IMR-90 (cell line): ENCODE data around the gene COX4I1. TPM values are rescaled to one million over a fixed set of nuclear protein-coding genes. Genes with fewer than 3 reads are reported as not detected.

Source experiments
- ATAC-seq: fragments of 200-7000 bp; cut with Tn5 transposase; 2 replicates; pipeline ENCODE4 v1.9.1; 2020; ENCODE audit warnings: low read depth, mild to moderate bottlenecking, moderate library complexity
- BruUV-seq: library from RNA; stranded (reverse); fragments of 400-500 nt; replicated peaks from 2 replicates; lab custom pipeline; 2021; lab: Mats Ljungman, UMichigan
- CTCF ChIA-PET: fragments of 300-600 bp; formaldehyde crosslinking; extraction: SDS; loops from one replicate; lab custom pipeline; 2021; ENCODE audit warnings: antibody characterized with exemption; lab: Yijun Ruan, JAX
- POLR2A ChIA-PET: fragments of 300-600 bp; sonication (Branson Sonifier 250); formaldehyde crosslinking; loops from one replicate; lab custom pipeline; 2022; ENCODE audit warnings: antibody characterized with exemption; ENCODE audit not compliant: unreplicated experiment; lab: Charles Lee
- DNase-seq: peaks from one replicate; pipeline ENCODE4 v3.0.0; 2013
- H2AFZ ChIP-seq: replicated peaks from 2 replicates; pipeline ENCODE3; 2013; ENCODE audit warnings: low read length, mild to moderate bottlenecking; ENCODE audit not compliant: poor library complexity
- H2AK5ac ChIP-seq: 2 replicates; pipeline ENCODE4 v1.6.1; 2013; ENCODE audit warnings: low read depth, low read length, inconsistent platforms
- H2AK9ac ChIP-seq: replicated peaks from 2 replicates; pipeline ENCODE3; 2013; ENCODE audit warnings: mild to moderate bottlenecking, low read depth, low read length, moderate library complexity; ENCODE audit not compliant: poor library complexity
- H2BK120ac ChIP-seq: 2 replicates; pipeline ENCODE4 v1.6.1; 2013; ENCODE audit warnings: low read depth, low read length, inconsistent platforms
- H2BK15ac ChIP-seq: 3 replicates; pipeline ENCODE4 v1.6.1; 2013; ENCODE audit warnings: low read depth, low read length, inconsistent platforms
- H2BK20ac ChIP-seq: 2 replicates; pipeline ENCODE4 v1.6.1; 2013; ENCODE audit warnings: low read depth, mild to moderate bottlenecking, inconsistent platforms, low read length, moderate library complexity
- H2BK5ac ChIP-seq: 2 replicates; pipeline ENCODE4 v1.6.1; 2013; ENCODE audit warnings: mild to moderate bottlenecking, low read depth, low read length, inconsistent platforms; ENCODE audit not compliant: poor library complexity, severe bottlenecking
- H3K14ac ChIP-seq: replicated peaks from 2 replicates; pipeline ENCODE4 v1.6.1; 2013; ENCODE audit warnings: low read depth, low read length, inconsistent platforms
- H3K18ac ChIP-seq: 2 replicates; pipeline ENCODE4 v1.6.1; 2013; ENCODE audit warnings: low read depth, low read length, control low read depth
- H3K23ac ChIP-seq: 2 replicates; pipeline ENCODE4 v1.6.1; 2013; ENCODE audit warnings: low read depth, low read length, inconsistent platforms
- H3K27ac ChIP-seq: 2 replicates; pipeline ENCODE4 v1.5.1; 2013; ENCODE audit warnings: mild to moderate bottlenecking, control low read depth, low read length; ENCODE audit not compliant: insufficient read depth
- H3K27me3 ChIP-seq: 2 replicates; pipeline ENCODE4 v1.6.1; 2013; ENCODE audit warnings: low read length; ENCODE audit not compliant: control insufficient read depth, insufficient read depth
- H3K36me3 ChIP-seq: 2 replicates; pipeline ENCODE4 v1.6.1; 2013; ENCODE audit warnings: low read length, mixed read lengths; ENCODE audit not compliant: control insufficient read depth, insufficient read depth
- H3K4ac ChIP-seq: 2 replicates; pipeline ENCODE4 v1.6.1; 2013; ENCODE audit warnings: low read depth, low read length, inconsistent platforms
- H3K4me1 ChIP-seq: 2 replicates; pipeline ENCODE4 v1.6.1; 2013; ENCODE audit warnings: low read length, mixed read lengths; ENCODE audit not compliant: control insufficient read depth, insufficient read depth
- H3K4me2 ChIP-seq: 2 replicates; pipeline ENCODE4 v1.6.1; 2013; ENCODE audit warnings: low read depth, mild to moderate bottlenecking, control low read depth, low read length, moderate library complexity
- H3K4me3 ChIP-seq: 2 replicates; pipeline ENCODE4 v1.5.1; 2013; ENCODE audit warnings: low read depth, mild to moderate bottlenecking, control low read depth, low read length, moderate library complexity; ENCODE audit not compliant: insufficient read depth
- H3K56ac ChIP-seq: 2 replicates; pipeline ENCODE4 v1.6.1; 2013; ENCODE audit warnings: low read length, inconsistent platforms; ENCODE audit not compliant: insufficient read depth; ENCODE audit errors: extremely low read depth
- H3K79me1 ChIP-seq, 2 experiments: 2 replicates each; pipeline ENCODE4 v1.6.1; 2013; ENCODE audit warnings: low read length in 2 of 2, inconsistent platforms in 1 of 2, low read depth in 1 of 2
- H3K9ac ChIP-seq: 2 replicates; pipeline ENCODE4 v1.6.1; 2013; ENCODE audit warnings: low read depth, low read length, control low read depth
- H3K9me1 ChIP-seq: 2 replicates; pipeline ENCODE4 v1.6.1; 2013; ENCODE audit warnings: low read length, inconsistent platforms; ENCODE audit not compliant: insufficient read depth
- H3K9me3 ChIP-seq: 2 replicates; pipeline ENCODE4 v1.6.1; 2013; ENCODE audit warnings: low read length; ENCODE audit not compliant: control insufficient read depth, insufficient read depth
- H4K20me1 ChIP-seq: 2 replicates; pipeline ENCODE4 v1.6.1; 2013; ENCODE audit warnings: low read length, inconsistent platforms; ENCODE audit not compliant: insufficient read depth
- H4K5ac ChIP-seq: 2 replicates; pipeline ENCODE4 v1.6.1; 2013; ENCODE audit warnings: mild to moderate bottlenecking, low read depth, low read length, control low read depth
- H4K8ac ChIP-seq, 2 experiments: 2 replicates each; pipeline ENCODE4 v1.6.1; 2013; ENCODE audit warnings: low read depth in 2 of 2, low read length in 2 of 2, control low read depth in 1 of 2, inconsistent platforms in 1 of 2
- H4K91ac ChIP-seq: 2 replicates; pipeline ENCODE4 v1.6.1; 2013; ENCODE audit warnings: low read depth, low read length, inconsistent platforms; ENCODE audit not compliant: insufficient read depth
- BHLHE40 ChIP-seq: fragments of 150-350 bp; IDR thresholded peaks from 2 replicates; pipeline ENCODE4 v1.6.1; 2016; ENCODE audit warnings: mild to moderate bottlenecking, low read depth, low read length
- CEBPB ChIP-seq: IDR thresholded peaks from 2 replicates; pipeline ENCODE4 v1.6.1; 2012; ENCODE audit warnings: low read depth, low read length, improper control_type of control experiment
- CHD1 ChIP-seq: IDR thresholded peaks from 2 replicates; pipeline ENCODE4 v1.6.1; 2012; ENCODE audit warnings: low read depth, low read length, improper control_type of control experiment
- CTCF ChIP-seq: conservative IDR thresholded peaks from 2 replicates; pipeline ENCODE4 v1.5.1; 2012; ENCODE audit warnings: mild to moderate bottlenecking, low read depth, low read length, improper control_type of control experiment
- FOS ChIP-seq: fragments of 150-350 bp; IDR thresholded peaks from 2 replicates; pipeline ENCODE4 v1.6.1; 2016; ENCODE audit warnings: low read depth, low read length
- MAFK ChIP-seq: IDR thresholded peaks from 2 replicates; pipeline ENCODE4 v1.6.1; 2012; ENCODE audit warnings: low read depth, low read length, improper control_type of control experiment
- MAZ ChIP-seq: IDR thresholded peaks from 2 replicates; pipeline ENCODE4 v1.6.1; 2012; ENCODE audit warnings: low read depth, mild to moderate bottlenecking, low read length, improper control_type of control experiment, moderate library complexity, borderline replicate concordance
- MXI1 ChIP-seq: IDR thresholded peaks from 2 replicates; pipeline ENCODE4 v1.6.1; 2012; ENCODE audit warnings: low read depth, mild to moderate bottlenecking, low read length, moderate library complexity, borderline replicate concordance
- NFE2L2 ChIP-seq: fragments of 150-350 bp; IDR thresholded peaks from 2 replicates; pipeline ENCODE4 v1.6.1; 2016; ENCODE audit warnings: low read depth, mild to moderate bottlenecking, low read length
- POLR2A ChIP-seq: IDR thresholded peaks from 2 replicates; pipeline ENCODE4 v1.6.1; 2012; ENCODE audit warnings: mild to moderate bottlenecking, low read depth, low read length
- RAD21 ChIP-seq: IDR thresholded peaks from 2 replicates; pipeline ENCODE4 v1.6.1; 2012; ENCODE audit warnings: low read length, improper control_type of control experiment
- RCOR1 ChIP-seq: IDR thresholded peaks from 2 replicates; pipeline ENCODE4 v1.6.1; 2012; ENCODE audit warnings: mild to moderate bottlenecking, low read length, improper control_type of control experiment; ENCODE audit not compliant: insufficient replicate concordance
- RFX5 ChIP-seq: IDR thresholded peaks from 2 replicates; pipeline ENCODE4 v1.8.0; 2012; ENCODE audit warnings: low read depth, mild to moderate bottlenecking, low read length, moderate library complexity
- SMC3 ChIP-seq: fragments of 150-350 bp; IDR thresholded peaks from 2 replicates; pipeline ENCODE4 v1.6.1; 2016; ENCODE audit warnings: low read depth, mild to moderate bottlenecking, antibody characterized with exemption, low read length, moderate library complexity
- USF2 ChIP-seq: fragments of 150-350 bp; IDR thresholded peaks from 2 replicates; pipeline ENCODE4 v1.6.1; 2017; ENCODE audit warnings: mild to moderate bottlenecking, antibody characterized with exemption, low read length, low read depth
- WGBS, 2 experiments: methylation state at CpG; one replicate each; pipeline versions ENCODE4 v1.1.5 to v1.1.7; 2013; ENCODE audit warnings: missing lambda C conversion rate in 2 of 2; ENCODE audit not compliant: insufficient read length in 1 of 2; ENCODE audit errors: extremely low coverage in 2 of 2; 5-methylcytosine and 5-hydroxymethylcytosine counted together
- dilution Hi-C: fragments of 300-500 bp; cut with HindIII; formaldehyde crosslinking; loops from one replicate; pipeline ENCODE4 v1.14.3; 2018; ENCODE audit warnings: low sequenced_read_pairs; ENCODE audit not compliant: unreplicated experiment
- in situ Hi-C: fragments of 300-500 bp; cut with MboI; formaldehyde crosslinking; loops from 3 replicates; pipeline ENCODE4 v1.14.3; 2019; ENCODE audit warnings: low sequenced_read_pairs, inconsistent platforms, mixed read lengths
- intact Hi-C: fragments of 100-400 bp; cut with micrococcal nuclease; formaldehyde crosslinking; loops from 2 replicates; pipeline ENCODE4 v1.10.0; 2022
- polyA plus RNA-seq, 3 experiments: library from polyadenylated mRNA; depleted of rRNA; stranded (reverse); fragments of >200 nt; gene quantifications; 2 replicates each; pipeline ENCODE4 v1.2.3, GENCODE V29; 2012; ENCODE audit warnings: low replicate concordance in 1 of 3
- total RNA-seq: library from RNA; depleted of rRNA; stranded (reverse); fragments of >200 nt; gene quantifications from 2 replicates; pipeline ENCODE4 v1.2.3, GENCODE V29; 2012
- TF ChIP-seq, protein P1 (sequence below): fragments of 150-350 bp; IDR thresholded peaks from 2 replicates; pipeline ENCODE4 v1.6.1; 2016; ENCODE audit warnings: low read depth, mild to moderate bottlenecking, low read length, moderate library complexity, borderline replicate concordance

The COX4I1 gene
- total and polyA plus RNA-seq, 2 of the 4 experiments (the other 2 are of a cell fraction), result 397 to 700 TPM

DNA sequence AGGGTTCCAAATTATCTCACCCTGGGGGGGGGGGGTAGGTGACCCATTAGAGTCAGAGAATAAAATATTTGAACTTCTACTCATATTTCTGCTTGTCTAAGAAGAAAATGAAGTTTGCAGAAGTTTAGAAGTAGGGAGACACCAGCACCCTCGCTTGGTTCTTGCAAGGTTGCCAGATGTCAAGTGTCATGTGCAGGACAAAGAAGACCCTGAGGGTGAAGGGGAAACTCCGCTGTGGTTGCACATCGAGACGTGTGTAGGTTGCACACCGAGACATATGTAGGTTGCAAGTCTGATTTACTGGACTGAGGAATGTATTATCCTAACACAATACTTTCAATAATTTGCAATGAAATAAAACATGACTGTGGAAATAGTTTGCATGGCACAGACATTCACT lies 57.1 kb downstream of the COX4I1 start:
- no peaks in the 10 kb centered on the region for H3K79me1 ChIP-seq
- no peak overlapping the region for H3K4me3 ChIP-seq
- H3K36me3 ChIP-seq, result no peaks in the 10 kb centered on the region
- H2BK5ac ChIP-seq, result no peak overlapping the region
- H3K9me3 ChIP-seq, result peaks cover 11% of the 10 kb centered on the region
- no peak for ATAC-seq
- no peaks in the 10 kb centered on the region for H3K9me1 ChIP-seq
- no peak overlapping the region for H2AFZ ChIP-seq
- no peak overlapping the region for H3K27ac ChIP-seq
- no peaks in the 10 kb centered on the region for H3K4me1 ChIP-seq
- POLR2A ChIA-PET, result no interaction called here
- TF ChIP-seq RFX5, result no peak
- no peak for TF ChIP-seq CTCF
- TF ChIP-seq, protein P1, sequence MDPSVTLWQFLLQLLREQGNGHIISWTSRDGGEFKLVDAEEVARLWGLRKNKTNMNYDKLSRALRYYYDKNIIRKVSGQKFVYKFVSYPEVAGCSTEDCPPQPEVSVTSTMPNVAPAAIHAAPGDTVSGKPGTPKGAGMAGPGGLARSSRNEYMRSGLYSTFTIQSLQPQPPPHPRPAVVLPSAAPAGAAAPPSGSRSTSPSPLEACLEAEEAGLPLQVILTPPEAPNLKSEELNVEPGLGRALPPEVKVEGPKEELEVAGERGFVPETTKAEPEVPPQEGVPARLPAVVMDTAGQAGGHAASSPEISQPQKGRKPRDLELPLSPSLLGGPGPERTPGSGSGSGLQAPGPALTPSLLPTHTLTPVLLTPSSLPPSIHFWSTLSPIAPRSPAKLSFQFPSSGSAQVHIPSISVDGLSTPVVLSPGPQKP, result no peak
- TF ChIP-seq USF2, result no peak
- TF ChIP-seq CHD1, result no peak
- TF ChIP-seq MXI1, result no peak
- no peak for TF ChIP-seq POLR2A
- no peak for TF ChIP-seq MAFK
- no peak for TF ChIP-seq RAD21
- TF ChIP-seq CEBPB, result no peak
- TF ChIP-seq BHLHE40, result no peak
- no peak for TF ChIP-seq MAZ
- no peak for TF ChIP-seq RCOR1
- no peak for TF ChIP-seq NFE2L2
- TF ChIP-seq FOS, result no peak
- no peak for TF ChIP-seq SMC3
- H4K8ac ChIP-seq, result no peak overlapping the region
- H3K4me2 ChIP-seq, result no peak overlapping the region
- H4K5ac ChIP-seq, result no peak overlapping the region
- no peak overlapping the region for H2BK15ac ChIP-seq
- H3K27me3 ChIP-seq, result peaks cover 59% of the 10 kb centered on the region
- no CpG with 5 or more reads among the region's 5 CpGs for WGBS, 2 experiments
- H2BK20ac ChIP-seq, result no peak overlapping the region
- CTCF ChIA-PET, result no interaction called here
- no peaks in the 10 kb centered on the region for H4K20me1 ChIP-seq
- no peak overlapping the region for H3K4ac ChIP-seq
- H3K9ac ChIP-seq, result no peak overlapping the region
- no peak overlapping the region for H3K18ac ChIP-seq
- in situ Hi-C loops, result no loop called here
- dilution Hi-C loops, result no loop called here
- DNase-seq, result no peak
- H3K56ac ChIP-seq, result no peak overlapping the region
- H3K23ac ChIP-seq, result no peak overlapping the region
- H2BK120ac ChIP-seq, result no peak overlapping the region
- H2AK9ac ChIP-seq, result no peak overlapping the region
- H2AK5ac ChIP-seq, result no peak overlapping the region
- intact Hi-C loops, result no loop called here
- no TSS peak for BruUV-seq
- no peak overlapping the region for H4K91ac ChIP-seq
- H3K14ac ChIP-seq, result no peak overlapping the region
